GM12878 (cell line): ENCODE data around the gene ANO4. TPM values are rescaled to one million over a fixed set of nuclear protein-coding genes. Genes with fewer than 3 reads are reported as not detected.

ENCODE experiments used
- ATAC-seq: fragments of 200-7000 bp; cut with Tn5 transposase; 3 replicates; pipeline ENCODE4 v1.9.1; 2020; ENCODE audit warnings: mild to moderate bottlenecking, moderate library complexity
- BruUV-seq: library from RNA; stranded (reverse); fragments of 400-500 nt; replicated peaks from 2 replicates; lab custom pipeline; 2021; lab: Mats Ljungman, UMichigan
- CTCF ChIA-PET: fragments of 300-600 bp; sonication (Branson Sonifier 250); formaldehyde crosslinking; extraction: SDS; loops from one replicate; lab custom pipeline; 2021; ENCODE audit warnings: inconsistent platforms; lab: Yijun Ruan, JAX
- POLR2A ChIA-PET: fragments of 350-600 bp; formaldehyde crosslinking; extraction: SDS; loops from one replicate; lab custom pipeline; 2021; ENCODE audit warnings: inconsistent platforms; lab: Charles Lee
- RAD21 ChIA-PET: fragments of 300-600 bp; sonication (Branson Sonifier 250); formaldehyde crosslinking; loops from one replicate; lab custom pipeline; 2023; ENCODE audit warnings: antibody characterized with exemption; ENCODE audit not compliant: unreplicated experiment; lab: Charles Lee
- SMC1A ChIA-PET: fragments of 300-600 bp; sonication (Branson Sonifier 250); formaldehyde crosslinking; loops from one replicate; lab custom pipeline; 2023; ENCODE audit not compliant: unreplicated experiment, uncharacterized antibody; lab: Charles Lee
- DNase-seq: peaks from one replicate; pipeline ENCODE4 v3.0.0-alpha.2; 2011; ENCODE audit warnings: low read depth, low spot score
- FAIRE-seq: peaks from 3 replicates; lab custom pipeline; 2011; peaks lifted over from hg19 to GRCh38; lab: Jason Lieb, UNC
- H2AFZ ChIP-seq: 2 replicates; pipeline ENCODE4 v1.6.0; 2011; ENCODE audit warnings: low read depth, low read length, control low read depth; ENCODE audit not compliant: control insufficient read depth
- H3K27ac ChIP-seq: 2 replicates; pipeline ENCODE4 v1.5.1; 2011; ENCODE audit warnings: control low read depth; ENCODE audit not compliant: control insufficient read depth, insufficient read depth
- H3K27me3 ChIP-seq, 2 experiments: replicated peaks in 1 of 2; 2 replicates each; pipeline versions ENCODE4 v1.6.0 to v1.6.1; 2011; ENCODE audit warnings: low read length in 1 of 2; ENCODE audit not compliant: control insufficient read depth in 2 of 2, insufficient read depth in 2 of 2
- H3K36me3 ChIP-seq, 2 experiments: 2 replicates each; pipeline ENCODE4 v1.5.1; 2011; ENCODE audit warnings: low read length in 1 of 2; ENCODE audit not compliant: control insufficient read depth in 2 of 2, insufficient read depth in 2 of 2
- H3K4me1 ChIP-seq: 2 replicates; pipeline ENCODE4 v1.6.1; 2011; ENCODE audit warnings: mild to moderate bottlenecking, low read length, moderate library complexity, mixed read lengths; ENCODE audit not compliant: control insufficient read depth, insufficient read depth
- H3K4me2 ChIP-seq: 2 replicates; pipeline ENCODE4 v1.6.0; 2011; ENCODE audit warnings: control low read depth; ENCODE audit not compliant: control insufficient read depth, insufficient read depth
- H3K4me3 ChIP-seq: fragments of 200-600 bp; sonication (generic); 2 replicates; pipeline ENCODE4 v1.5.1; 2016
- H3K79me2 ChIP-seq: 2 replicates; pipeline ENCODE4 v1.6.0; 2011; ENCODE audit warnings: low read length; ENCODE audit not compliant: control insufficient read depth, insufficient read depth
- H3K9ac ChIP-seq: 2 replicates; pipeline ENCODE4 v1.8.0; 2011; ENCODE audit warnings: low read length, control low read depth, mixed read lengths; ENCODE audit not compliant: control insufficient read depth, insufficient read depth
- H3K9me3 ChIP-seq: replicated peaks from 3 replicates; pipeline ENCODE4 v1.5.1; 2011; ENCODE audit warnings: mild to moderate bottlenecking, low read length; ENCODE audit not compliant: control insufficient read depth, insufficient read depth
- H4K20me1 ChIP-seq: 2 replicates; pipeline ENCODE4 v1.6.0; 2011; ENCODE audit not compliant: control insufficient read depth, insufficient read depth
- CREM ChIP-seq: IDR thresholded peaks from 2 replicates; pipeline ENCODE4 v1.6.1; 2014; ENCODE audit warnings: antibody characterized with exemption, low read depth
- GATAD2B ChIP-seq: fragments of 450-650 bp; conservative IDR thresholded peaks from 2 replicates; pipeline ENCODE4 v1.6.1; 2017; ENCODE audit warnings: low read depth, mild to moderate bottlenecking, moderate library complexity
- POLR2AphosphoS2 ChIP-seq: IDR thresholded peaks from 2 replicates; pipeline ENCODE4 v1.6.1; 2011; ENCODE audit warnings: low read depth, mild to moderate bottlenecking, low read length, improper control_type of control experiment, moderate library complexity
- SRF ChIP-seq, 2 experiments: IDR thresholded peaks; 2 replicates each; pipeline ENCODE4 v1.6.1; 2011; ENCODE audit warnings: low read depth in 2 of 2, low read length in 2 of 2, mild to moderate bottlenecking in 1 of 2, moderate library complexity in 1 of 2
- TAF1 ChIP-seq: IDR thresholded peaks from 2 replicates; pipeline ENCODE4 v1.6.1; 2011; ENCODE audit warnings: mild to moderate bottlenecking, low read depth, low read length, borderline replicate concordance
- ZNF217 ChIP-seq: fragments of 450-650 bp; IDR thresholded peaks from 2 replicates; pipeline ENCODE4 v1.6.1; 2017; ENCODE audit warnings: antibody characterized with exemption, mild to moderate bottlenecking
- ZZZ3 ChIP-seq: IDR thresholded peaks from 2 replicates; pipeline ENCODE4 v1.6.1; 2011; ENCODE audit warnings: low read depth; ENCODE audit not compliant: control insufficient read depth, insufficient read length
- WGBS: methylation state at CpG from one replicate; pipeline ENCODE4 v1.1.6; 2016; ENCODE audit warnings: low lambda C conversion rate; ENCODE audit not compliant: insufficient replicate concordance, insufficient coverage; ENCODE audit errors: missing lambda C conversion rate; 5-methylcytosine and 5-hydroxymethylcytosine counted together
- in situ Hi-C: fragments of 300-500 bp; cut with MboI; formaldehyde crosslinking; loops from 9 replicates; pipeline ENCODE4 v1.14.3; 2018; ENCODE audit warnings: mixed read lengths
- intact Hi-C: fragments of 100-400 bp; cut with micrococcal nuclease; formaldehyde crosslinking; loops from one replicate; pipeline ENCODE4 v1.14.2; 2022; ENCODE audit not compliant: unreplicated experiment
- polyA plus RNA-seq, 11 experiments: library from polyadenylated mRNA; depleted of rRNA in 4 of 11; unstranded in 6 of 11; stranded (reverse) in 5 of 11; fragments of >200 nt; fragmentation: Nextera tagmentation in 4 of 11; fragmentation: Illumina TruSeq in 1 of 11; extraction: Ambion mirVana in 4 of 11; extraction: Trizol in 1 of 11; gene quantifications; 1 replicate in 1 of 11; 2 replicates in 10 of 11; pipeline versions ENCODE4 v1.2.1 to v1.2.3, GENCODE V29; 2011 to 2016; ENCODE audit warnings: inconsistent platforms in 2 of 11, missing spikeins in 2 of 11, low read depth in 1 of 11
- total RNA-seq, 4 experiments: library from RNA; depleted of rRNA in 3 of 4; stranded (reverse); fragments of >200 nt in 3 of 4; fragmentation: Illumina TruSeq in 1 of 4; extraction: Trizol in 1 of 4; gene quantifications; 2 replicates each; pipeline versions ENCODE4 v1.2.1 to v1.2.3, GENCODE V29; 2013 to 2021
- TF ChIP-seq, protein P1 (sequence below): IDR thresholded peaks from 2 replicates; pipeline ENCODE4 v1.6.1; 2012; ENCODE audit warnings: low read depth, low read length, improper control_type of control experiment
- TF ChIP-seq, protein P2 (sequence below): fragments of 450-650 bp; IDR thresholded peaks from 2 replicates; pipeline ENCODE4 v1.6.1; 2016; ENCODE audit warnings: mild to moderate bottlenecking

ANO4 gene
- total and polyA plus RNA-seq, 10 of the 15 experiments (the other 5 are each of a cell fraction or from before 2014, with no cell fraction given) = not detected

DNA sequence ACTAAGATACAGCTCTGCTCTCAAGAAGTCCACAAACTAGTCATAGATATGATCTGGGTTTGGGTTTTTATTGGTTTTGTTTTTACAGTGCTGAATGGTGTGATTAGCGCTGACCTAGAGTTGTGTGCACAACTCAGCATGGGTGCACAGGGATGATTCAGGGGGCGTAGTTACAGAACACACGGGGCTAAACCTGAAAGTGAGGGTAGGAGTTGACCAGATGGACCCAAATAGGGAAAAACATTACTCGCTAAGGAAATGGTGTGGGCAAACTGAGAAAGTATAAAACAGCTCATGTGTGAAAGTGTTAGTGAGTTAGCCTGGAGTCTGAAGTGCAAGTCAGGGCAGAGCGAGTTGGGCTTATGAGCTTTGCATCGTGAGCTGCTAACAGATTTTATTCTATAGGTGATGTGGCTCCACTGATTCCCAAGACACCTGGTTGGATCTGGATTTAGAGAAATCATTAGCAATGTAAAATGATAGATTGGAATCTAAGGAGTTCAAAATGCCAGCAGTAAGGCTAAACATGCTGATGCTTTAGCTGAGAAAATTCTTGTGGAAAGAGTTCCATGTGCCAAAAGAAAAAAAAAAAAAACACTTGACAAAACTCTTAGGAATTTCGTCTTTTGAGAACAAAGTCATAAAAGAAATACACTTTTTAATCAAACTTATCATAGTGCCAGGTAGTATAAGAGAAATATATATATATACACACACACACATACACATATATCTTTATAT is 280.5 kb downstream of the ANO4 start (continued):
- TF ChIP-seq GATAD2B = no peak
- TF ChIP-seq, all 136 proteins: peak for 0

DNA sequence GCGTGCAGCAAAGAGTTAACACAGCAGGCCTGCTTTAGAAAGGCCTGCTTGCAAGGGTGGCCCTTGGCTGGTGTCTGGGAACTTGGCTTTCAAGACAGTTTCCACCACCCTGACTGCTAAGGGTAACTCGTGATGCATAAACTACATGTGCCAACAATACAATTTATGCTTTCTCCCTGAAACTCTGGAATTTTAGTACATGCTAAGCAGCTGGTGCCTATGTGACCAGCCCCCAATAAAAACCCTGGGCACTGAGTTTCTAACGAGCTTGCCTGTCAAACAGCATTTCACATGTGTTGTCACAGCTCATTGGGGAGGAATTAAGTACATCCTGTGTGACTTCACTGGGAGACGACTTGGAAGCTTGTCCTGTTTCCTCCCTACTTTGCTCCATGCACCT is 282.3 kb downstream of the ANO4 start:
- ChIA-PET POLR2A (no interaction called here), RAD21 (no interaction called here), SMC1A (no interaction called here), CTCF (interaction anchor here (1.6 kb wide), 1 partner anchor 91 kb away, joined by 3 read pairs; no protein-coding TSS in a partner anchor)
- H3K9me3 ChIP-seq = no peaks in the 10 kb centered on the region; the same call in 2 of the 3 replicates
- BruUV-seq = no TSS peak
- in situ Hi-C loops = no loop called here
- 3% methylated on average over 4 of the region's 4 CpGs for WGBS
- no peak for TF ChIP-seq SRF (IDR thresholded peaks at IDR 0.05; ENCODE audit: low read depth in 2 of 2, low read length in 2 of 2)
- TF ChIP-seq, protein P1, sequence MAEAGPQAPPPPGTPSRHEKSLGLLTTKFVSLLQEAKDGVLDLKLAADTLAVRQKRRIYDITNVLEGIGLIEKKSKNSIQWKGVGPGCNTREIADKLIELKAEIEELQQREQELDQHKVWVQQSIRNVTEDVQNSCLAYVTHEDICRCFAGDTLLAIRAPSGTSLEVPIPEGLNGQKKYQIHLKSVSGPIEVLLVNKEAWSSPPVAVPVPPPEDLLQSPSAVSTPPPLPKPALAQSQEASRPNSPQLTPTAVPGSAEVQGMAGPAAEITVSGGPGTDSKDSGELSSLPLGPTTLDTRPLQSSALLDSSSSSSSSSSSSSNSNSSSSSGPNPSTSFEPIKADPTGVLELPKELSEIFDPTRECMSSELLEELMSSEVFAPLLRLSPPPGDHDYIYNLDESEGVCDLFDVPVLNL = no peak
- no peak for TF ChIP-seq ZNF217
- TF ChIP-seq, protein P2, sequence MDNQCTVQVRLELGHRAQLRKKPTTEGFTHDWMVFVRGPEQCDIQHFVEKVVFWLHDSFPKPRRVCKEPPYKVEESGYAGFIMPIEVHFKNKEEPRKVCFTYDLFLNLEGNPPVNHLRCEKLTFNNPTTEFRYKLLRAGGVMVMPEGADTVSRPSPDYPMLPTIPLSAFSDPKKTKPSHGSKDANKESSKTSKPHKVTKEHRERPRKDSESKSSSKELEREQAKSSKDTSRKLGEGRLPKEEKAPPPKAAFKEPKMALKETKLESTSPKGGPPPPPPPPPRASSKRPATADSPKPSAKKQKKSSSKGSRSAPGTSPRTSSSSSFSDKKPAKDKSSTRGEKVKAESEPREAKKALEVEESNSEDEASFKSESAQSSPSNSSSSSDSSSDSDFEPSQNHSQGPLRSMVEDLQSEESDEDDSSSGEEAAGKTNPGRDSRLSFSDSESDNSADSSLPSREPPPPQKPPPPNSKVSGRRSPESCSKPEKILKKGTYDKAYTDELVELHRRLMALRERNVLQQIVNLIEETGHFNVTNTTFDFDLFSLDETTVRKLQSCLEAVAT = no peak
- TF ChIP-seq POLR2AphosphoS2 = no peak
- no peak for TF ChIP-seq CREM
- no peak for TF ChIP-seq TAF1
- TF ChIP-seq ZZZ3 = no peak
- FAIRE-seq (no peak), ATAC-seq (no peak), DNase-seq (no peak)
- no peaks in the 10 kb centered on the region for H4K20me1 ChIP-seq
- no peak overlapping the region for H3K27ac ChIP-seq
- no peak overlapping the region for H3K9ac ChIP-seq
- no peak overlapping the region for H3K4me3 ChIP-seq
- no peak overlapping the region for H3K4me2 ChIP-seq
- no peak overlapping the region for H2AFZ ChIP-seq
- H3K36me3 ChIP-seq = no peaks in the 10 kb centered on the region
- no peaks in the 10 kb centered on the region for H3K27me3 ChIP-seq
- intact Hi-C loops = no loop called here
- no peaks in the 10 kb centered on the region for H3K4me1 ChIP-seq
- H3K79me2 ChIP-seq = no peaks in the 10 kb centered on the region
